Endothelial cell of umbilical vein (primary cell): ENCODE data around the gene RTN4. TPM values are rescaled to one million over a fixed set of nuclear protein-coding genes. Genes with fewer than 3 reads are reported as not detected.

ENCODE experiments used
- BruUV-seq: library from RNA; stranded (reverse); fragments of 400-500 nt; replicated peaks from 2 replicates; lab custom pipeline; 2021; lab: Mats Ljungman, UMichigan
- CTCF ChIA-PET: fragments of 300-600, 350-600 bp; sonication (Branson Sonifier 250); formaldehyde crosslinking; loops from one replicate; lab custom pipeline; 2021; ENCODE audit warnings: antibody characterized with exemption, inconsistent platforms; lab: Charles Lee
- POLR2A ChIA-PET: fragments of 300-600, 350-600 bp; sonication (Branson Sonifier 250); formaldehyde crosslinking; loops from one replicate; lab custom pipeline; 2021; ENCODE audit warnings: antibody characterized with exemption, inconsistent platforms; lab: Charles Lee
- DNase-seq: peaks from one replicate; pipeline ENCODE4 v3.0.0-alpha.2; 2011; ENCODE audit warnings: low read depth, low spot score
- FAIRE-seq: peaks from 2 replicates; lab custom pipeline; 2011; peaks lifted over from hg19 to GRCh38; lab: Jason Lieb, UNC
- H2AFZ ChIP-seq: 2 replicates; pipeline ENCODE4 v1.6.0; 2012; ENCODE audit warnings: low read depth, low read length, control low read depth, inconsistent platforms
- H3K27ac ChIP-seq: 2 replicates; pipeline ENCODE4 v1.5.1; 2011; ENCODE audit warnings: low read depth, mild to moderate bottlenecking, control low read depth, low read length, moderate library complexity; ENCODE audit not compliant: insufficient read depth
- H3K27me3 ChIP-seq, 2 experiments: 2 replicates each; pipeline versions ENCODE4 v1.6.0 to v1.6.1; 2011; ENCODE audit warnings: low read length in 2 of 2, mixed read lengths in 1 of 2; ENCODE audit not compliant: control insufficient read depth in 2 of 2, insufficient read depth in 2 of 2
- H3K36me3 ChIP-seq, 2 experiments: 2 replicates in 1 of 2; 3 replicates in 1 of 2; pipeline ENCODE4 v1.5.1; 2011; ENCODE audit warnings: low read length in 2 of 2, mild to moderate bottlenecking in 1 of 2, moderate library complexity in 1 of 2; ENCODE audit not compliant: control insufficient read depth in 2 of 2, insufficient read depth in 2 of 2; ENCODE audit errors: extremely low read depth in 1 of 2
- H3K4me1 ChIP-seq: 3 replicates; pipeline ENCODE4 v1.5.1; 2011; ENCODE audit warnings: mild to moderate bottlenecking, low read length; ENCODE audit not compliant: control insufficient read depth, insufficient read depth; ENCODE audit errors: extremely low read depth
- H3K4me2 ChIP-seq: 2 replicates; pipeline ENCODE4 v1.6.1; 2011; ENCODE audit warnings: low read length, control low read depth, mixed read lengths; ENCODE audit not compliant: insufficient read depth
- H3K4me3 ChIP-seq, 3 experiments: fragments of 200-600 bp in 1 of 3; sonication (generic), shearing (Covaris generic) in 1 of 3; replicated peaks in 1 of 3; 2 replicates each; pipeline ENCODE4 v1.5.1; 2011 to 2016; ENCODE audit warnings: control low read depth in 3 of 3, low read length in 3 of 3, mild to moderate bottlenecking in 2 of 3, inconsistent platforms in 1 of 3, low read depth in 1 of 3, moderate library complexity in 1 of 3; ENCODE audit not compliant: insufficient read depth in 1 of 3
- H3K79me2 ChIP-seq: 2 replicates; pipeline ENCODE4 v1.6.0; 2012; ENCODE audit warnings: low read length, inconsistent platforms; ENCODE audit not compliant: control insufficient read depth, insufficient read depth
- H3K9ac ChIP-seq: replicated peaks from 2 replicates; pipeline ENCODE3; 2011; ENCODE audit warnings: low read length, control low read depth; ENCODE audit not compliant: insufficient read depth; ENCODE audit errors: extremely low read depth
- H3K9me1 ChIP-seq: replicated peaks from 3 replicates; pipeline ENCODE4 v1.6.0; 2011; ENCODE audit warnings: mild to moderate bottlenecking, low read length; ENCODE audit not compliant: control insufficient read depth, insufficient read depth; ENCODE audit errors: extremely low read depth
- H3K9me3 ChIP-seq: replicated peaks from 2 replicates; pipeline ENCODE4 v1.5.1; 2012; ENCODE audit warnings: low read length, inconsistent platforms; ENCODE audit not compliant: control insufficient read depth, insufficient read depth
- H4K20me1 ChIP-seq: replicated peaks from 2 replicates; pipeline ENCODE3; 2011; ENCODE audit warnings: mild to moderate bottlenecking, low read length; ENCODE audit not compliant: control insufficient read depth, insufficient read depth; ENCODE audit errors: extremely low read depth
- EZH2 ChIP-seq: IDR thresholded peaks from 2 replicates; pipeline ENCODE4 v1.6.1; 2012; ENCODE audit warnings: borderline replicate concordance, low read depth, mild to moderate bottlenecking, moderate library complexity, low read length, inconsistent platforms; ENCODE audit not compliant: severe bottlenecking
- FOS ChIP-seq: IDR thresholded peaks from 2 replicates; pipeline ENCODE4 v1.6.1; 2011; ENCODE audit warnings: mild to moderate bottlenecking, low read length, moderate library complexity, borderline replicate concordance; ENCODE audit not compliant: insufficient read depth
- GATA2 ChIP-seq: IDR thresholded peaks from 2 replicates; pipeline ENCODE4 v1.7.0; 2011; ENCODE audit warnings: low read depth, mild to moderate bottlenecking, moderate library complexity, mixed read lengths, low read length; ENCODE audit not compliant: insufficient read length, insufficient read depth
- JUN ChIP-seq: IDR thresholded peaks from 2 replicates; pipeline ENCODE4 v1.6.1; 2011; ENCODE audit warnings: borderline replicate concordance, low read depth; ENCODE audit not compliant: insufficient read length, insufficient read depth
- MYC ChIP-seq: IDR thresholded peaks from one replicate; pipeline ENCODE4 v1.6.1; 2011; ENCODE audit warnings: mild to moderate bottlenecking, low read depth, low read length
- POLR2A ChIP-seq: IDR thresholded peaks from 2 replicates; pipeline ENCODE4 v1.6.1; 2012; ENCODE audit warnings: low read depth, mild to moderate bottlenecking, control low read depth, low read length
- POLR2AphosphoS5 ChIP-seq: IDR thresholded peaks from 2 replicates; pipeline ENCODE4 v1.6.1; 2012; ENCODE audit warnings: low read depth, mild to moderate bottlenecking, control low read depth, low read length, moderate library complexity; ENCODE audit not compliant: insufficient read depth
- dilution Hi-C: fragments of 300-500 bp; cut with MboI; formaldehyde crosslinking; loops from one replicate; pipeline ENCODE4 v1.15.0; 2019; ENCODE audit warnings: low sequenced_read_pairs; ENCODE audit not compliant: extremely low pct_ligation_motif_present
- intact Hi-C: fragments of 100-400 bp; cut with micrococcal nuclease; formaldehyde crosslinking; loops from one replicate; pipeline ENCODE4 v1.10.0; 2022
- polyA plus RNA-seq, 4 experiments: library from polyadenylated mRNA; depleted of rRNA in 3 of 4; stranded (reverse) in 3 of 4; unstranded in 1 of 4; fragments of >200 nt; gene quantifications; 2 replicates each; pipeline versions ENCODE4 v1.2.1 to v1.2.3, GENCODE V29; 2011 to 2012; ENCODE audit warnings: missing spikeins in 1 of 4
- total RNA-seq: library from RNA; stranded (reverse); gene quantifications from 2 replicates; pipeline ENCODE4 v1.2.3, GENCODE V29; 2021
- TF ChIP-seq, protein P1 (sequence below), 2 donors: IDR thresholded peaks; 1 replicate in 1 of 2; 2 replicates in 1 of 2; pipeline ENCODE4 v1.5.1; 2011; ENCODE audit warnings: low read length in 2 of 2, mild to moderate bottlenecking in 2 of 2, moderate library complexity in 2 of 2, control low read depth in 1 of 2, inconsistent platforms in 1 of 2, low read depth in 1 of 2; ENCODE audit not compliant: insufficient read depth in 1 of 2; ENCODE audit errors: extremely low read depth in 1 of 2
- TF ChIP-seq, protein P2 (sequence below): IDR thresholded peaks from 2 replicates; pipeline ENCODE4 v1.6.1; 2011; ENCODE audit not compliant: insufficient read depth, insufficient read length

Gene RTN4
- total and polyA plus RNA-seq, 2 donors (not counting 3 experiments of a cell fraction or from before 2014, with no cell fraction given), result 253 to 486 TPM

DNA sequence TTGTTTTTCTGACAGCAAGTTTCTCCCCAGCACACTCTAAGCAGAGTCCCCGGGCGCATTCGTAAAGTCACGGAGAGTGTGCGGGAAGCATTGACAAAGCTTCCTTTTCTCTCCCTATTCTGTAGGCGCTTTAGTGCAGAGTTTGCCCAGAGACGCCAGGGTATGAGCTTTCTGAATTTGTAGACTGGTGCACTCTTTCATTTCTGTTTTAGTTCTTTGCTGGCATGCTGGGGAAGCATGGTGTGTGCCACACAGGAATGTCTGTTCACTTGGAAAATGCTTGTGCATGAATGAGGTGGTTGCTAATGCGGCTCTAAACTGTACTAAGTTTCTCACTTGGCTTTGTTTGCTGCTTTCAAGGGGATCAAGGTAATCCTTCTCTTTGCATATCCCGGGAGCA lies 102.6 kb downstream of the RTN4 start:
- POLR2A ChIA-PET, result no interaction called here
- no peaks in the 10 kb centered on the region for H3K9me3 ChIP-seq
- TF ChIP-seq MYC (no peak), FOS (no peak), GATA2 (no peak), EZH2 (no peak), POLR2AphosphoS5 (no peak), JUN (no peak), POLR2A (no peak)
- TF ChIP-seq, protein P1, sequence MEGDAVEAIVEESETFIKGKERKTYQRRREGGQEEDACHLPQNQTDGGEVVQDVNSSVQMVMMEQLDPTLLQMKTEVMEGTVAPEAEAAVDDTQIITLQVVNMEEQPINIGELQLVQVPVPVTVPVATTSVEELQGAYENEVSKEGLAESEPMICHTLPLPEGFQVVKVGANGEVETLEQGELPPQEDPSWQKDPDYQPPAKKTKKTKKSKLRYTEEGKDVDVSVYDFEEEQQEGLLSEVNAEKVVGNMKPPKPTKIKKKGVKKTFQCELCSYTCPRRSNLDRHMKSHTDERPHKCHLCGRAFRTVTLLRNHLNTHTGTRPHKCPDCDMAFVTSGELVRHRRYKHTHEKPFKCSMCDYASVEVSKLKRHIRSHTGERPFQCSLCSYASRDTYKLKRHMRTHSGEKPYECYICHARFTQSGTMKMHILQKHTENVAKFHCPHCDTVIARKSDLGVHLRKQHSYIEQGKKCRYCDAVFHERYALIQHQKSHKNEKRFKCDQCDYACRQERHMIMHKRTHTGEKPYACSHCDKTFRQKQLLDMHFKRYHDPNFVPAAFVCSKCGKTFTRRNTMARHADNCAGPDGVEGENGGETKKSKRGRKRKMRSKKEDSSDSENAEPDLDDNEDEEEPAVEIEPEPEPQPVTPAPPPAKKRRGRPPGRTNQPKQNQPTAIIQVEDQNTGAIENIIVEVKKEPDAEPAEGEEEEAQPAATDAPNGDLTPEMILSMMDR (IDR thresholded peaks at IDR 0.05; ENCODE audit: extremely low read depth in 1 of 2, insufficient read depth in 1 of 2, low read depth in 1 of 2, low read length in 2 of 2), result no peak
- TF ChIP-seq, protein P2, sequence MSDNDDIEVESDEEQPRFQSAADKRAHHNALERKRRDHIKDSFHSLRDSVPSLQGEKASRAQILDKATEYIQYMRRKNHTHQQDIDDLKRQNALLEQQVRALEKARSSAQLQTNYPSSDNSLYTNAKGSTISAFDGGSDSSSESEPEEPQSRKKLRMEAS, result no peak
- no peaks in the 10 kb centered on the region for H4K20me1 ChIP-seq
- H3K4me2 ChIP-seq, result no peak overlapping the region
- BruUV-seq, result no TSS peak
- H3K4me1 ChIP-seq, result peaks cover 2% of the 10 kb centered on the region
- no peak overlapping the region for H3K4me3 ChIP-seq
- no peak overlapping the region for H2AFZ ChIP-seq
- H3K79me2 ChIP-seq, result no peaks in the 10 kb centered on the region
- peaks cover 2 to 3% of the 10 kb centered on the region in 2 experiments for H3K27me3 ChIP-seq
- intact Hi-C loops (no loop called here), dilution Hi-C loops (no loop called here)
- no peak overlapping the region for H3K9ac ChIP-seq
- H3K36me3 ChIP-seq, result no peaks in the 10 kb centered on the region
- no peak overlapping the region for H3K27ac ChIP-seq
- DNase-seq (no peak), FAIRE-seq (no peak)
- no peaks in the 10 kb centered on the region for H3K9me1 ChIP-seq
- CTCF ChIA-PET, result interaction anchor here (0.5 kb wide), 1 partner anchor 909 kb away, joined by 3 read pairs; no protein-coding TSS in a partner anchor
